DND-41 (cell line): ENCODE measurements around the gene CPN2.

Experiments
- ATAC-seq: fragments of 200-7000 bp; cut with Tn5 transposase; 3 replicates; pipeline ENCODE4 v1.9.1; 2021; ENCODE audit warnings: low read depth; ENCODE audit not compliant: insufficient read depth
- DNase-seq: peaks from one replicate; pipeline ENCODE4 v3.0.0-alpha.2; 2020
- H2AFZ ChIP-seq: 2 replicates; pipeline ENCODE4 v1.6.0; 2012; ENCODE audit warnings: low read depth, low read length
- H3K27ac ChIP-seq: 2 replicates; pipeline ENCODE4 v1.5.1; 2012; ENCODE audit warnings: low read length, inconsistent platforms
- H3K27me3 ChIP-seq: fragments of 200-600 bp; sonication (generic); 2 replicates; pipeline ENCODE4 v1.6.0; 2012; ENCODE audit warnings: low read length, mild to moderate bottlenecking, inconsistent platforms; ENCODE audit not compliant: insufficient read depth, poor library complexity
- H3K36me3 ChIP-seq: 2 replicates; pipeline ENCODE4 v1.5.1; 2012; ENCODE audit warnings: low read length, inconsistent platforms; ENCODE audit not compliant: insufficient read depth
- H3K4me1 ChIP-seq: 2 replicates; pipeline ENCODE4 v1.5.1; 2012; ENCODE audit warnings: mild to moderate bottlenecking, low read length; ENCODE audit not compliant: insufficient read depth
- H3K4me2 ChIP-seq: 2 replicates; pipeline ENCODE4 v1.6.0; 2012; ENCODE audit warnings: mild to moderate bottlenecking, moderate library complexity, low read length, inconsistent platforms; ENCODE audit not compliant: insufficient read depth
- H3K4me3 ChIP-seq, 2 experiments: fragments of 200-600 bp in 1 of 2; shearing (Covaris generic) in 1 of 2; 2 replicates each; pipeline ENCODE4 v1.5.1; 2012 to 2016; ENCODE audit warnings: inconsistent platforms in 2 of 2, low read length in 2 of 2, mild to moderate bottlenecking in 2 of 2, low read depth in 1 of 2, moderate library complexity in 1 of 2
- H3K79me2 ChIP-seq: 2 replicates; pipeline ENCODE4 v1.6.0; 2012; ENCODE audit warnings: low read length, inconsistent platforms; ENCODE audit not compliant: insufficient read depth
- H3K9ac ChIP-seq: 2 replicates; pipeline ENCODE4 v1.6.0; 2012; ENCODE audit warnings: low read depth, mild to moderate bottlenecking, inconsistent platforms, low read length, moderate library complexity
- H3K9me3 ChIP-seq: 2 replicates; pipeline ENCODE4 v1.5.1; 2012; ENCODE audit warnings: low read length, moderate library complexity, mild to moderate bottlenecking, inconsistent platforms; ENCODE audit not compliant: insufficient read depth, severe bottlenecking
- H4K20me1 ChIP-seq: 2 replicates; pipeline ENCODE4 v1.6.0; 2012; ENCODE audit warnings: low read length; ENCODE audit not compliant: insufficient read depth
- EZH2 ChIP-seq: IDR thresholded peaks from 3 replicates; pipeline ENCODE4 v1.6.1; 2012; ENCODE audit warnings: borderline replicate concordance, low read depth, mild to moderate bottlenecking, moderate library complexity, low read length, inconsistent platforms; ENCODE audit not compliant: severe bottlenecking
- TF ChIP-seq, protein P1 (sequence below): IDR thresholded peaks from 2 replicates; pipeline ENCODE4 v1.5.1; 2012; ENCODE audit warnings: borderline replicate concordance, low read length, moderate library complexity, mild to moderate bottlenecking; ENCODE audit not compliant: poor library complexity, severe bottlenecking; ENCODE audit errors: extremely low read depth

The CPN2 gene

DNA sequence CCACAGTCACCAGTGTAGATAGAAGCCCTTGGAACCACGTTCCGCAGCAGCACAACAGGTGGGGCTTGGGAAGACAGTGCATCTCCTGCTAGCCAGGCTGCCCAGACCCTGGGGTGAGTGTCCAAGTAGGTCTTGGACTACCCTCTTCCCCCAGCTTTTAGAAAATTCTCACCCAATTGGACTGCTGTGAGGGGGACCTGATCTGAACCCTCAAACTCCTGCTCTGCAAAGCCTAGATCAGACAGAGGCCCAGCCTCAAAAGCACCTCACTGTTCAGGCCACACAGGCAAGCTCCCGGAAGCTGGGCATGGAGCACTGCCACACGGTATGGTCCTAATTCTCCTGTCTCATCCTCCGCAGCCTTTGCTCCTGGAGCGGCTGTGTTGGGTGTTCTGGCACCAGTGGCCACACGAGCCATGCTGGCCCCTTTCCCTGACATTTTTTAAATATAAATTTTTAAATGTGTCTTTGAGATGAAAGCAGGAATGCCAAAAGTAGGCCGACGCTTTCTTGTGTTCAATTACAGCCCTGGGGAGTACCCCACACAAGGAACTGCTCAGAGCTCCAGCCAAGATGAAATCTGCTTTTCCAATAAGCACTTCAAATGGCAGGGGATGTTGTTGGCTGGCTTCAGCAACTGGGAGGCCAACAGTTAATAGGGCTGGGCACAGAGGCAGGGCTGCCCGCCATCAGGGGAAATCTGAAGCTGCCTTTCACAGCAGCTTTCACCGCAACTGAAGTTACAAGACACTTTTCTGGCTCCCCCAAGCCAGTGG is 40.9 kb downstream of the CPN2 start:
- H4K20me1 ChIP-seq, result no peaks in the 10 kb centered on the region
- peak overlapping the region; percentile 9; the same call in 1 of the 2 replicates for H3K27ac ChIP-seq
- peaks cover 4% of the 10 kb centered on the region for H3K27me3 ChIP-seq
- H3K36me3 ChIP-seq, result no peaks in the 10 kb centered on the region
- no peak overlapping the region for H3K9ac ChIP-seq
- no peak overlapping the region for H3K4me3 ChIP-seq
- ATAC-seq, result no peak
- DNase-seq, result no peak
- H3K9me3 ChIP-seq, result no peaks in the 10 kb centered on the region
- no peak overlapping the region for H2AFZ ChIP-seq
- H3K79me2 ChIP-seq, result no peaks in the 10 kb centered on the region
- H3K4me2 ChIP-seq, result no peak overlapping the region
- no peak for TF ChIP-seq EZH2
- TF ChIP-seq, protein P1, sequence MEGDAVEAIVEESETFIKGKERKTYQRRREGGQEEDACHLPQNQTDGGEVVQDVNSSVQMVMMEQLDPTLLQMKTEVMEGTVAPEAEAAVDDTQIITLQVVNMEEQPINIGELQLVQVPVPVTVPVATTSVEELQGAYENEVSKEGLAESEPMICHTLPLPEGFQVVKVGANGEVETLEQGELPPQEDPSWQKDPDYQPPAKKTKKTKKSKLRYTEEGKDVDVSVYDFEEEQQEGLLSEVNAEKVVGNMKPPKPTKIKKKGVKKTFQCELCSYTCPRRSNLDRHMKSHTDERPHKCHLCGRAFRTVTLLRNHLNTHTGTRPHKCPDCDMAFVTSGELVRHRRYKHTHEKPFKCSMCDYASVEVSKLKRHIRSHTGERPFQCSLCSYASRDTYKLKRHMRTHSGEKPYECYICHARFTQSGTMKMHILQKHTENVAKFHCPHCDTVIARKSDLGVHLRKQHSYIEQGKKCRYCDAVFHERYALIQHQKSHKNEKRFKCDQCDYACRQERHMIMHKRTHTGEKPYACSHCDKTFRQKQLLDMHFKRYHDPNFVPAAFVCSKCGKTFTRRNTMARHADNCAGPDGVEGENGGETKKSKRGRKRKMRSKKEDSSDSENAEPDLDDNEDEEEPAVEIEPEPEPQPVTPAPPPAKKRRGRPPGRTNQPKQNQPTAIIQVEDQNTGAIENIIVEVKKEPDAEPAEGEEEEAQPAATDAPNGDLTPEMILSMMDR, result no peak
- H3K4me1 ChIP-seq, result peaks cover 79% of the 10 kb centered on the region

DNA sequence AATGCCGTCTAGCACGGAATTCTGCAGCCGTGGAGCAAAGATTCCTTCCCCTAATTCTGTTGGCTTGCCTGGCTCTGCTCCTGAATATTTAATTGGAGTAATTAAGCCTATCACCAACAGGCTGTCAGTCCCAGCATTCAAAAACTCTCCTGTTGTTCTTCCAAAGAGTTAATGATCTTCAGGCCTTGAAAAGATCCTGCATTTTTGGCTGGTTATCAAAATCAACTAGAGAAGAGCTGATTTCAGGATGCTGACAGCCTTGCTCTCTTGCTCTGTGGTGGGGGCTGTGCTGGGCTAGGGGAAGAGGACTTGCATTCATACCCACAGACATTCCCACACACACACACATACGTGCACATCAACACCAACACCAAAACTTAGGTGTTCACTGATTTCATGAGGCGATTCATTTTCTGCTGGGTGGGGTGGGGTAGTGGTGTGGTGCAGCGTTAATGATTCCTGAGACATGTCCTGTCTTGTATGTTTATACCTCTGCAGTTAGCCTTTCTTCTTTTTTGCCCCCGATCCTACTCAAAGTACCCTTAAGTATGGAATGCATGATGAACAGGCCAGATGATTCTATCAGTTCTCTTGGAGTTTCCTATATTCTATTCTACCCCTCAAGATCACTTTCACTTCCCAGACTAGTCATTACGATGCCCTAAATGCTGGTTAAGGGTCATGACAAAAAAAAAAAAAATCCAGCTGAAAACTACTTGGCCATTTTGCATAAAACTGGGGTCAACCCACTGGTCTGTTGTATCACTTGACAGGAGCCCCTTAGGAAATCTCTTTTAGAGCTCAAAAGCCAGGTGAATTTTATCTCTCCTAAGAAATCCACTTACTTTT is 42.3 kb downstream of the CPN2 start:
- no peaks in the 10 kb centered on the region for H3K27me3 ChIP-seq
- DNase-seq (no peak), ATAC-seq (no peak)
- no peaks in the 10 kb centered on the region for H4K20me1 ChIP-seq
- H3K79me2 ChIP-seq, result no peaks in the 10 kb centered on the region
- no peak overlapping the region for H3K9ac ChIP-seq
- peak overlapping the region; percentile 19; the same call in 1 of the 2 replicates for H3K27ac ChIP-seq
- no peaks in the 10 kb centered on the region for H3K36me3 ChIP-seq
- no peak overlapping the region for H3K4me2 ChIP-seq
- H2AFZ ChIP-seq, result no peak overlapping the region
- no peak overlapping the region for H3K4me3 ChIP-seq
- TF ChIP-seq EZH2, result no peak
- TF ChIP-seq, protein P1, result no peak
- H3K4me1 ChIP-seq, result peaks cover 87% of the 10 kb centered on the region
- peaks cover 13% of the 10 kb centered on the region for H3K9me3 ChIP-seq

DNA sequence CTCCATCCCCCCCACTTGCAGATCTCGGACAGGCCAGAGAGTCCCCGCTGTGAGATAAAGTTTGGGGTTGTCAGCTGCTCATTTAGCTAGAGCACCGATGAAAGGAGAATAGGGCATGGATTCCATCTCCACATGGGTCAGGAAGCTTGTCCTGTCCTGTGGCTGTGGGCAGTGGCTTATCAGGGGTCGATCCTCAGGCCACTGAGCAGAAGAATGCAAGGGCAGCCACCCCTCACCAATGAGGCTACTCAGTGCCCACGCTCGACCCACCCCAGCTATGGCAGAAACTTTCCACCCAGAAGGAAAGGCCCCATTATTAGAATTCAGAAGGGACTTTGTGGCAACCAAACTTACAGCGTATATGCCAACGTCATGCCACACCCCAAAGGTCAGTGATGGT is 43.3 kb downstream of the CPN2 start:
- Histone ChIP-seq H4K20me1 (no peaks in the 10 kb centered on the region), H3K27me3 (no peaks in the 10 kb centered on the region), H3K27ac (peak overlapping the region; percentile 96), H3K9ac (peak overlapping the region; percentile 44; the same call in 1 of the 2 replicates), H3K79me2 (no peaks in the 10 kb centered on the region), H2AFZ (no peak overlapping the region), H3K9me3 (peaks cover 22% of the 10 kb centered on the region), H3K4me2 (peak overlapping the region; percentile 55), H3K4me3 (peak overlapping the region in 1 of 2 experiments; percentile 16; a peak in 2 of 4 replicates), H3K4me1 (peaks cover 81% of the 10 kb centered on the region), H3K36me3 (no peaks in the 10 kb centered on the region)
- TF ChIP-seq, protein P1, result no peak
- TF ChIP-seq EZH2, result no peak
- no peak for DNase-seq
- ATAC-seq, result no peak
